Activated CD8-positive, alpha-beta memory T cell treated with anti-CD3 and anti-CD28 coated beads, Interleukin-2, amount 50 U/mL, for 24 hours (primary cell): Measurements from ENCODE around the gene UBE2L6.

Experiments used
- DNase-seq: peaks from one replicate; pipeline ENCODE4 v3.0.0-alpha.2; 2020; ENCODE audit errors: extremely low read depth

The UBE2L6 gene

GRCh38 chr11:57530215-57530595 lies 37.3 kb downstream of the UBE2L6 start:
- DNase-seq: no peak

GRCh38 chr11:57529012-57529411 lies 38.5 kb downstream of the UBE2L6 start:
- no peak for DNase-seq

GRCh38 chr11:57527056-57527631 lies 40.3 kb downstream of the UBE2L6 start:
- DNase-seq: no peak

- DNase-seq: no peak
Measured at GRCh38 chr11:57523419-57523818, 44.1 kb downstream of the UBE2L6 start.

- DNase-seq: no peak
Measured at GRCh38 chr11:57521116-57521515, 46.4 kb downstream of the UBE2L6 start.

GRCh38 chr11:57516061-57516443 lies 51.4 kb downstream of the UBE2L6 start:
- no peak for DNase-seq

- DNase-seq: no peak
Measured at GRCh38 chr11:57515332-57516060, 52.0 kb downstream of the UBE2L6 start, which contains the start of gene SLC43A1. SLC43A1 (minus strand) TSS chr11:57515702; CDS start chr11:57514111, 1,591 bp downstream.

- DNase-seq: no peak
Measured at GRCh38 chr11:57514538-57515331, 52.7 kb downstream of the UBE2L6 start.

GRCh38 chr11:57513911-57514537 lies 53.4 kb downstream of the UBE2L6 start:
- no peak for DNase-seq

GRCh38 chr11:57513452-57513795 lies 54.0 kb downstream of the UBE2L6 start:
- no peak for DNase-seq

GRCh38 chr11:57512646-57513451 lies 54.6 kb downstream of the UBE2L6 start:
- DNase-seq: no peak

- no peak for DNase-seq
Measured at GRCh38 chr11:57511741-57512430, 55.6 kb downstream of the UBE2L6 start.

GRCh38 chr11:57508341-57509170 lies 58.9 kb downstream of the UBE2L6 start:
- DNase-seq: no peak

- no peak for DNase-seq
Measured at GRCh38 chr11:57506522-57506921, 61.0 kb downstream of the UBE2L6 start.

- DNase-seq: no peak
Measured at GRCh38 chr11:57504511-57504910, 63.0 kb downstream of the UBE2L6 start.

- DNase-seq: no peak
Measured at GRCh38 chr11:57502870-57503269, 64.6 kb downstream of the UBE2L6 start.

GRCh38 chr11:57502376-57502775 lies 65.1 kb downstream of the UBE2L6 start:
- DNase-seq: no peak

GRCh38 chr11:57501953-57502352 lies 65.5 kb downstream of the UBE2L6 start:
- no peak for DNase-seq
